ENCODE data around the gene RAG1. TPM values are rescaled to one million over a fixed set of nuclear protein-coding genes. Genes with fewer than 3 reads are reported as not detected.
"Not testable (repeated sequence)": the region's sequence is repeated elsewhere in the genome, so short reads cannot be mapped to it uniquely, and the experiment has no call there.

Gene RAG1
- 1 to 10 TPM in 1 of 2 donors, under 1 TPM in 1; 0.28 to 1.1 TPM for total RNA-seq
- long read RNA-seq, donor 1 = 0 reads
- long read RNA-seq, donor 2 = 0 reads

DNA sequence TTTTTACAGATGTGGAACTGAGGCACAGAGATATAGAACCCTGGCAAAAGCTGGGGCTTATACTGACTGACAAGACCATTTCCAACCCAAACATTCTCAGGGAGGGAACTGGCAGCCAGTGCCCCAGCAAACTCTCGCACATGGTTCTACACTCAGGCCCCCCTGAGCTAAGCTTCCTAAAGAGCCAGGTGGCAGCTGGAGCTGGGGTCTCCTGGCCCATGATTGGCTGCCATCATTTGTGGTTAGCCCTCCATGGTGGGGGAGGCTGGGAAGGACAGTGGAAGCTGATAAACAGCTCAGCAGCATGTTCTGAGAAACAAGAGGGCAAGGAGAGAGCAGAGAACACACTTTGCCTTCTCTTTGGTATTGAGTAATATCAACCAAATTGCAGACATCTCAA, at the start of gene RAG1:
RAG1 (plus strand) TSS at position 314 of the 400 bp plus-strand sequence. CDS start 5,298 bp downstream, outside the sequence.
- DNase-seq (ENCODE audit: low spot score) = no peak
- intact Hi-C loops (cut with DNase I) = loop anchor here (10.0 kb wide), 2 partner anchors 97 to 107 kb away; no protein-coding TSS in a partner anchor

DNA sequence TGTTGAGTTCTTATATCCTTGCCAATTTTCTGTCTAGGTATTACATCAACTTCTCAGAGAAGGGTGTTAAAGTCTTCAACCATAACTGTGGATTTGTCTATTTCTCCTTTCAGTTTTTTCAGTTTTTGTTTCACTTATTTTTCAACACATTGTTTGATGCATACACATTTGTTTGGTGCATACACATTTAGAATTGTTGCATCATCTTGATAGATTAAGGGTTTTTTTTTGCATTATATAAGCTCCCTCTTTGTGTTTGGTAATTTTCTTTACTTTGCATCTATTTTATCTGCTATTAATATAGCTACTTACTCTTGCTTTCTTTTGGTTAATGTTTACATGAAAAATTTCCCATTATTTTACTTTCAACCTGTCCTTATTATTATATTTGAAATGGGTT, 37.0 kb upstream of the RAG1 start:
- no peak for DNase-seq (ENCODE audit: low spot score)
- intact Hi-C loops (cut with DNase I) = no loop called here

DNA sequence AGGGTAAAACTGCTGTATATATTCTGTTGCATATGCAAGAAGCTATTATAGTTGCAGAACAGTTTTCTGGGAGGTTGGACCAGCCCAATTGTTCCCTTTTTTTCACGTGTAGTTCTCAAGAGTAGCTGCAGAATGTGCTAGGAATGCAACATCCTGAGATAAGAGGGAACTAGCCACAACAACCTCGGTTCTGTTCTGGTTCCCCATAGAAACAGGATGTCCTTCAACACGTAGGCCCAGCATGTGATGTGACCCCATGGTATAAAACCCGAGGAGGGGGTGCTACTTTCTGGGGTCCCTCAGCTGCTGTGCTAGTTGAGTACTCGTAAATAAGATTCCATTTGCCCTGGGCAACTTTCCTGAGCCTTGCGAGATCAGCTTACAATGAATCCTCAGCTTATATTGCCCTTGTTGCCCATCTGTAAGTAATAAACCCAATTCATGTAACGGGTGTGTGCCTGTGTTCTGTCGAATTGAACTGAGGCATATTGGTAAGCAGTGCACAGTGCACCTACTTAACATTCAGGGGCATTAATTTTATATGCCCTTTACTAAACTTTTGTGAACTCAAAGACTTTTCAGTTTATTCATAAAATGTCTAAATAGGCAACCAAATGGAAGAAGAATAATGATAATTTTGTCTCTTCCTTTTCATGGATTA, 34.7 kb upstream of the RAG1 start:
- DNase-seq (ENCODE audit: low spot score) = no peak
- intact Hi-C loops (cut with DNase I) = no loop called here

DNA sequence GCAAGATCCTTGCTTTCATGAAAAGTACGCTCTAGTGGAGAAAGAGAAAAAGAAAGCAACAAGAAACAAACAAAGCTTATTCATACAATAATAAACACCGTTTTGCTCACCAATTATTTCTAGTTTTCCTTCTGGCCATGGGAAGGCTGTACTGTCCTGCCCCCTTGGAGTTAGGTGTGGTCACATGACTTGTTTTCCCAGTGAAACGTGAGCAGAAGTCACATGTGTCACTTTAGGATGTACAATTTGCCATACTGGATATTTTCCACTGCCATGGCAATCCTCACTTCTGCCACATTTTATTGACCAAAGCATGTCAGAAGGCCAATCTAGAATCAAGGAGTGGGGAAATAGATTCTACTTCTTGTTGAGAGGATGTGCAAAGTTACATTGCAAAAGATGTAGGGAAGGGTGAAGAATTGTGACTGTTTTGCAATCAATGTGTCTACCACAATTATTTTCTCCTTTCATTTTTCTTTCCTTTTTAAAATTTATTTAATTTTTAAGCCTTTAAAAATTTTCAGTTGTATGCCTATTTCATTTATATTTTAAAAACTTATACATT, 33.4 kb upstream of the RAG1 start:
- intact Hi-C loops (cut with DNase I) = no loop called here
- DNase-seq (ENCODE audit: low spot score) = no peak

DNA sequence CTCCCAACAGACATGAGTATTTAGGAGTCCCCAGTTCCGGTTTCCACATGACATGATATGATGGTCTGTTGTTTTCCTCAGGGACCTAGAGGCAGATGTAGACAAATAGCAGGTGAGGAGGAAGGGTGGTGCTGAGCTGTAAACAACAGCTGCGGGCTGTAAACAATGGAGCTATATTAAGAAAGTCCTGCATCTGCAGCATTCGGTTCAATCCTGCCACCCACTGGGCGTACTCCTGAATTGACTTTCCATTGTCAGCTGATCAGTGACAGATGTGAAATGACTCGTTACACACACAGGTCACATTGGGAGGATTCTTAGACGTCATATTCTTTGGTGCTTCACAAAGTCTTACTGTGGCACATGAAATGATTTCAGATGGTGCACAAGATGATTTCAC, 26.8 kb upstream of the RAG1 start:
- intact Hi-C loops (cut with DNase I) = no loop called here
- no peak for DNase-seq (ENCODE audit: low spot score)

DNA sequence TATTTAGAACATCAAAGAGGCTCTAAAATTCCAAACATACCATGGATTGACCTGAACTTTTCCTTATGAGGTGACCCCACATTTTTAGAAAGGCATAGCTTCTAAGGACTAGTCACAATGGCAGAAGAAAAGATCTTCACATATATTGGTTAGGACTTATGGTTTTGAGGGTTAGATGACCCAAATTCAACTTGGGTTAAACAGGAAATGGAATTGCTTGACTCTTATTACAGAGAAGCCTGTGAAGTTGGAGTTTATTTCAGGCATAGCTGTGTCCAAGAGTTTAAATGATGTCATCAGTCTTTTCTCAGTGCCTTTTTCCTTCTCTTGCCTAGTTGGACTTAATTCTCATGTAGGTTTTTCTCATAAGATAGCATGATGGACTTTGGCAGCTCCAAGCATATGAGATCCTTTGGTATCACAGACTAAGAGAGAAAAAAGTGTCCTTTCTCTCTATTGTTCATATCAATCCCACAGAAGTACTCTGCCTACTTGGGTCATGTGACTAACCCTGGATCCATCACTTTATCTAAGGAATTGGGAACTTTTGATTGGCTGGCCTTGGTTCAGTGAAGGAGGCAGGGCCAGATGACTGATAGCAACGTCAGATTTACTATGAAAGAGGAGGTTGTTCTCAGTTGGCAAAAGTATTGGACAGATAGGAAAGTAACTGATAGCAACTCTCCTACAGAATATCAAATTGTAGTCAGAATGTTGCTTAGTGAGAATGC, 17.3 kb upstream of the RAG1 start:
- DNase-seq (ENCODE audit: low spot score) = no peak
- intact Hi-C loops (cut with DNase I) = no loop called here

DNA sequence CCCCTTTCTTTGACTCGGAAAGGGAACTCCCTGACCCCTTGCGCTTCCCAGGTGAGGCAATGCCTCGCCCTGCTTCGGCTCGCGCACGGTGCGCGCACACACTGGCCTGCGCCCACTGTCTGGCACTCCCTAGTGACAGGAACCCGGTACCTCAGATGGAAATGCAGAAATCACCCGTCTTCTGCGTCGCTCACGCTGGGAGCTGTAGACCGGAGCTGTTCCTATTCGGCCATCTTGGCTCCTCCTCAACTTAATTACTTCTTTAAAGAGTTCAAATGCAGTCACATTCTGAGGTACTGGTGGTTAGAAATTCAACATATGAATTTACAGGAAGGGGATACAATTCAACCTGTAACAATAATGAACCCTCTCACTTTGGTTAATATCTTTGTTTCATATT, 10.4 kb upstream of the RAG1 start:
- DNase-seq (ENCODE audit: low spot score); intact Hi-C loops (cut with DNase I): not testable (repeated sequence)

DNA sequence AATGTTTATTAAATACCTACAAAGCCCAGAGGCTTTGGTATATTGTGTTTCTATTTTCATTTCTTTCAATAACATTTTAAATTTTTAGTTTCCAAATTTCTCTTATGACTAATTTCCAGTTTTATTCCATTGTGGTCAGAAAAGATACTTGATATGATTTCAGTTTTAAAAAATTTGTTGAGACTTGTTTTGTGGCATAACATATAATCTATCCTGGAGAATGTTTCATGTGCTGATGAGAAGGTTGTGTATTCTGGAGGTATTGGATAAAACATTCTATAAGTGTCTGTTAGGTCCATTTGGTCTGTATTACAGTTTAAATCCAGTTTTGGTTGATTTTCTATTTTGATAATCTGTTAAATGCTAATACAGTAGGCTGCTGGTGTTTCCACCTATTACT, 9.8 kb upstream of the RAG1 start:
- intact Hi-C loops (cut with DNase I) = no loop called here
- no peak for DNase-seq (ENCODE audit: low spot score)

DNA sequence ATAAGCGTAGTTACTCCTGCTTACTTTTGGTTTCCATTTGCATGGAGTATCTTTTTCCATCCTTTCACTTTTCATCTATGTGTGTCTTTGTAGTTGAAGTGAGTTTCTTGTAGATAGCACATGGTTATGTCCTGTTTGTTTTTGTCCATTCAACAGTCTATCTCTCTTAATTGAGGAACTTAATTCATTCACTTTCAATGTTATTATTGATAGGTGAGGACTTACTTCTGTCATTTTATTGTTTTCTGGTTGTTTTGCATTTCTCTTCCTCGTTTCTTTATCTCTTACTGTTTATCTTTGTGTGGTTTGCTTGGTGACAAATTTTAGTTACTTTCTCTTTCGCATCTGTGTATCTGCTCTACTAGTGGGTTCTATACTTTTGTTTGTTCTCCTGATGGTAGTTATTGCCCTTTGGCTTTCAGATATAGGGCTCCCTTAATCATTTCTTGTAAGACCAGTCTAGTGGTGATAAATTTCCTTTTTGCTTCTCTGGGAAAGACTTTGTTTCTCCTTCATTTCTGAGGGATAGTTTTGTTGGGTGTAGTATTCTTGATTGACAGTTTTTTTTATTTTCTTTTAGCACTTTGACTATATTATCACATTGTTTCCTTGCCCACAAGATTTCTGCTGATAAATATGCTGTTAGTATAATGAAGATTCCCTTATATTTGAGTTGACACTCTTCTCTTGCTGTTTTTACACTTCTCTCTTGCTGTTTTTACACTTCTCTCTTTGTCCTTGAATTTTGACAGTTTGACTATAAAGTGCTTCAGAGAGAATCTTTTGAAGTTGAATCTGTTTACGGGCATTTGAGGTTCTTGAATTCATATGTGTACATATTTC, 9.0 kb upstream of the RAG1 start:
- intact Hi-C loops (cut with DNase I) = no loop called here

DNA sequence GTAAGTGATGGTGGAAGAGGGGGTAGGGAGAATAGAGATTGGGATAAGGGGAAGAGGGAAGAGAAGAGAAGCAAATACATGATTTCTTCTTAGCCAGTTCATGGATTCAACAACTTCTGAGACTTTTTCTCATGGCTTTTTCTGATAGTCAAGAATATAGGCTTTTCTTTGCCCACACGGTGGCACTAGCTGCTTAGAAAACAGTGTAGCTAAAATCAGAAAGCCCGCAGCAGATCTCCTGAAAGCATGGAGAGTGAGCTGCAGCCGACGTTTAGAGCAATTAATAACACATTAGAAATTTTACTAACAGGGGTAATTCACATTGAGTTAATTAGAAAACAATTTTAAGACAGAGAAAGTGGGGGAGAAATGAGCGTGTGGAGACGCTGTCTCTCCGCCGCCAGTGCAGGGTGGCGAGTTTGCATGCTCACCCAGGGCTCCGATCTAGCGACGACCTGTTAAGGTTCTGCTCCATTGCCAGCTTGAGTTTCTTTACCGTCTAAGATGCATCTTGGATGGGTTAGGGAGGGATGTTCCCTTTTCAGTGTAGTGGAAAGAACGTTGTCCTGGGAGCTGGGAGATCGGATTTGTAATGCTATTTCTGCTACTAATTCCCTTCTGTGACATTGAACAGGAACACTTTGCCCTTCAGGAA, 3.3 kb upstream of the RAG1 start:
- intact Hi-C loops (cut with DNase I) = loop anchor here (10.0 kb wide), 2 partner anchors 100 to 110 kb away; no protein-coding TSS in a partner anchor
- no peak for DNase-seq (ENCODE audit: low spot score)

More for the DNA sequence above, 9.0 kb upstream of the RAG1 start:
- DNase-seq (ENCODE audit: low spot score) = no peak

DNA sequence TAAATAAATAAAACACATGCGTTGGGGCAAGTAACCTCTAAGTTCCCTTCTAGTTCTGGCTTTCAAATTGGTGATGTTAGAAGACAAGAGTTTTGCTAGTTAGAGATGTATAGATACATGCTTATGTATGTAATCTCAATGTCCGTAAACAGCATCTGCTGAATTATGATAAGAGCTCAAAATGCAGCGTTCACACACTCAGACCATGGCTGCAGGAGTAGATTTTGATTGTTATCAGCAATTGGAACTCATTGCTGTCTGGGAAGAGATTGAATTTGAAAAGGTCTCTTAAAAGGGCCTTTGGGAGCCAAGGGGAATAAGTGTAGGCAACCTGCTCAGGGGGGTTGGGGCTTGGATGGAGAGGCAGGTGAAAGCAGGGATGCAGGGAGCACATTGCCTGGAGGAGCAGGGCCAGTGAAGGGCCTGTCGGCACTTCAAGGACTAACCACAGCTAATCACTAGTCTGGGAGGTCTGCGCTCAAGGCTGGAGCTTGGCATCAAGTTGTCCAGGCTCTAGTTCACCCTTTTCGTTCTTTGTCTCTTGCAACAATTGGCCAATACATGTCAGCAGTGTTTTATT, 2.7 kb upstream of the RAG1 start:
- no peak for DNase-seq (ENCODE audit: low spot score)
- intact Hi-C loops (cut with DNase I) = loop anchor here (10.0 kb wide), 2 partner anchors 100 to 110 kb away; no protein-coding TSS in a partner anchor

DNA sequence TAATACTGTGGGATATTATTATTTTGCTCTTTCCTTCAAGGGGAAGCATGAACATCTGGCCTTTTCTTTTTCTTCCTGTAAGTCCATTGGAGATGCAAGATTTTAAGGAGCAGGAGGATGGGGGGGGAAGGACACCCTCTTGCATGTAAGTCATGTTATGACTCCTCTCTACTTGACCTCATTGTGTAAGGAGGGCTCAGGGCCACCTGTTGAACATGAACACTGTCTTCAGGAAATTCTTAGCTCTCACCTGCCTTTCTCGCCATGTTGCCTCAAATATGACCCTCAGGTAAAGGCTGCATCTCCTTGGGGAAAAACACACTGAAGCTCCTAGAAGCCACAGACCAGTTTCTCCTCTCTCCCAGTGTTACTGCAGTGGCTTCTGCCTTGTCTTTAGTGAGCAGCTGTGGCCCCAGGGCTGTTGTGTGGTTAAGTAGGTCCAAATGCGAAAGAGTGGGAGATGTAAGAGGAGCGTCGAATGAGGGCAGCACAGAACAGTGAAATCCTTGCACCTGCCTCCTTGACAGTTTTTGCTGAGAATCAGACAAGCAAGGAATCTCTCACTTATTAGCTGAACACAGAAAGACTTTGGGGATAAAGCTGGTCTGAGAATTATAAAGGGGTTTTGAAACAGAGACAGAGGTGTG, 1.3 kb upstream of the RAG1 start:
- intact Hi-C loops (cut with DNase I) = loop anchor here (10.0 kb wide), 2 partner anchors 98 to 108 kb away; no protein-coding TSS in a partner anchor
- DNase-seq (ENCODE audit: low spot score) = no peak

DNA sequence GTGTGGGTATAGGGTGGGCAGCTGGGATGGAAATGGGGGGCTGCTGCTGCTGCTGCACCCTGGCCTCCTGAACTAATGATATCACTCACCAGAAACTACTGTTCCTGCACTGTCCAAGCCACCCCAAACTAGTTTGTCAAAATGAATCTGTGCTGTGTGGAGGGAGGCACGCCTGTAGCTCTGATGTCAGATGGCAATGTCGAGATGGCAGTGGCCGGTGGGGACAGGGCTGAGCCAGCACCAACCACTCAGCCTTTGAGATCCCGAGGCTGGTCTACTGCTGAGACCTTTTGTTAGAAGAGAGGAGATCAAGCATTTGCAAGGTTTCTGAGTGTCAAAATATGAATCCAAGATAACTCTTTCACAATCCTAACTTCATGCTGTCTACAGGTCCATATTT, 1.3 kb downstream of the RAG1 start:
- DNase-seq (ENCODE audit: low spot score) = no peak
- intact Hi-C loops (cut with DNase I) = loop anchor here (10.0 kb wide), 2 partner anchors 96 to 106 kb away; no protein-coding TSS in a partner anchor

DNA sequence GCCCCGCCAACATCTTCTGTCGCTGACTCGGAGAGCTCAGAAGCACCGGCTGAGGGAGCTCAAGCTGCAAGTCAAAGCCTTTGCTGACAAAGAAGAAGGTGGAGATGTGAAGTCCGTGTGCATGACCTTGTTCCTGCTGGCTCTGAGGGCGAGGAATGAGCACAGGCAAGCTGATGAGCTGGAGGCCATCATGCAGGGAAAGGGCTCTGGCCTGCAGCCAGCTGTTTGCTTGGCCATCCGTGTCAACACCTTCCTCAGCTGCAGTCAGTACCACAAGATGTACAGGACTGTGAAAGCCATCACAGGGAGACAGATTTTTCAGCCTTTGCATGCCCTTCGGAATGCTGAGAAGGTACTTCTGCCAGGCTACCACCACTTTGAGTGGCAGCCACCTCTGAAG, 6.7 kb downstream of the RAG1 start:
- DNase-seq (ENCODE audit: low spot score) = no peak
- intact Hi-C loops (cut with DNase I) = no loop called here

DNA sequence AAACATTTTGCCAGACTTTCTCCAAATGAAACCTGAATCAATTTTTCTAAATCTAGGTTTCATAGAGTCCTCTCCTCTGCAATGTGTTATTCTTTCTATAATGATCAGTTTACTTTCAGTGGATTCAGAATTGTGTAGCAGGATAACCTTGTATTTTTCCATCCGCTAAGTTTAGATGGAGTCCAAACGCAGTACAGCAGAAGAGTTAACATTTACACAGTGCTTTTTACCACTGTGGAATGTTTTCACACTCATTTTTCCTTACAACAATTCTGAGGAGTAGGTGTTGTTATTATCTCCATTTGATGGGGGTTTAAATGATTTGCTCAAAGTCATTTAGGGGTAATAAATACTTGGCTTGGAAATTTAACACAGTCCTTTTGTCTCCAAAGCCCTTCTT, 9.6 kb downstream of the RAG1 start:
- intact Hi-C loops (cut with DNase I) = no loop called here
- DNase-seq (ENCODE audit: low spot score) = no peak

DNA sequence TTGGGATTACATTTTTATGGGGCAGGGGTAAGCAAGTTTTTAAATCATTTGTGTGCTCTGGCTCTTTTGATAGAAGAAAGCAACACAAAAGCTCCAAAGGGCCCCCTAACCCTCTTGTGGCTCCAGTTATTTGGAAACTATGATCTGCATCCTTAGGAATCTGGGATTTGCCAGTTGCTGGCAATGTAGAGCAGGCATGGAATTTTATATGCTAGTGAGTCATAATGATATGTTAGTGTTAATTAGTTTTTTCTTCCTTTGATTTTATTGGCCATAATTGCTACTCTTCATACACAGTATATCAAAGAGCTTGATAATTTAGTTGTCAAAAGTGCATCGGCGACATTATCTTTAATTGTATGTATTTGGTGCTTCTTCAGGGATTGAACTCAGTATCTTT, 10.1 kb downstream of the RAG1 start:
- DNase-seq (ENCODE audit: low spot score) = no peak
- intact Hi-C loops (cut with DNase I) = no loop called here

DNA sequence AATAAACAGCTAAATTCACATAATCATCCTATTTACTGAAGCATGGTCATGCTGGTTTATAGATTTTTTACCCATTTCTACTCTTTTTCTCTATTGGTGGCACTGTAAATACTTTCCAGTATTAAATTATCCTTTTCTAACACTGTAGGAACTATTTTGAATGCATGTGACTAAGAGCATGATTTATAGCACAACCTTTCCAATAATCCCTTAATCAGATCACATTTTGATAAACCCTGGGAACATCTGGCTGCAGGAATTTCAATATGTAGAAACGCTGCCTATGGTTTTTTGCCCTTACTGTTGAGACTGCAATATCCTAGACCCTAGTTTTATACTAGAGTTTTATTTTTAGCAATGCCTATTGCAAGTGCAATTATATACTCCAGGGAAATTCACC, 10.7 kb downstream of the RAG1 start:
- intact Hi-C loops (cut with DNase I) = no loop called here
- DNase-seq (ENCODE audit: low spot score) = no peak

DNA sequence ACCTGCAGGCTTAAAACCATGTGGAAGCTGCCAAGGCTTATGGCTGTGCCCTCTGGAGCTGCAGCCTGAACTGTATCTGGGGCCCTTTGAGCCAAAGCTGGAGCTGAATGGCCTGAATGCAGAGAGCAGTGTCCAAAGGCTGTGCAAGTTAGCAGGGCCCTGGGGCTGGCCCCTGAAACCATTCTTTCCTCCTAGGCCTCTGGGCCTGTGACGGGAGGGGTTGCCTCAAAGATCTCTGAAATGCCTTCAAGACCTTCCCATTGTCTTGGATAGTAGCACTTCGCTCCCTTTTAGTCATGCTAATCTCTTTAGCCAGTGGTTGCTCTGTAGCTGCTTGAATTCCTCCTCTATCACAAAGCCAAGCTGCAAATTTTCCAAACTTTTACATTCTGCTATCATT, 13.7 kb downstream of the RAG1 start:
- DNase-seq (ENCODE audit: low spot score) = no peak
- intact Hi-C loops (cut with DNase I) = loop anchor here in 1 of 2 donors (5.0 kb wide), 1 partner anchor 1334 kb away; no protein-coding TSS in a partner anchor

All from posterior vena cava (tissue), 2 donors.